NCI-H82 (cell line): ENCODE data around the gene PRDX6.
A peak's percentile ranks its signal among the peaks of the same experiment; 100 is the strongest.
"Not testable (repeated sequence)": the region's sequence is repeated elsewhere in the genome, so short reads cannot be mapped to it uniquely, and the experiment has no call there.

ENCODE experiments used
- DNase-seq: peaks from one replicate; lab custom pipeline; 2025; lab: John Stamatoyannopoulos, UW

Gene PRDX6

DNA sequence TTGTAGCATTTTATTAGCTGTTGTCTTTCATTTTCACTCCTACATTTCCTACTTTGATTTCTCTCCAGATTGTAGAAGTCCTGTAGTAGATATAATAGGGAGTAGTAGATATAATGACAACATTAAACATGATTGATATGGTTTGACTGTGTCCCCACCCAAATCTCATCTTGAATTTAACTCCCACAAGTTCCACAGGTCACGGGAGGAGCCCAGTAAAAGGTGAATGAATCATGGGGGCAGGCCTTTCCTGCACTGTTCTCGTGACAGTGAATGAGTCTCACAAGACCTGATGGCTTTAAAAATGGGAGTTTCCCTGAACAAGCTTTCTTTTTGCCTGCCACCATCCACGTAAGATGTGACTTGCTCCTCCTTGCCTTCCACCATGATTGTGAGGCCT is 7.5 kb upstream of the PRDX6 start:
- no peak for DNase-seq

DNA sequence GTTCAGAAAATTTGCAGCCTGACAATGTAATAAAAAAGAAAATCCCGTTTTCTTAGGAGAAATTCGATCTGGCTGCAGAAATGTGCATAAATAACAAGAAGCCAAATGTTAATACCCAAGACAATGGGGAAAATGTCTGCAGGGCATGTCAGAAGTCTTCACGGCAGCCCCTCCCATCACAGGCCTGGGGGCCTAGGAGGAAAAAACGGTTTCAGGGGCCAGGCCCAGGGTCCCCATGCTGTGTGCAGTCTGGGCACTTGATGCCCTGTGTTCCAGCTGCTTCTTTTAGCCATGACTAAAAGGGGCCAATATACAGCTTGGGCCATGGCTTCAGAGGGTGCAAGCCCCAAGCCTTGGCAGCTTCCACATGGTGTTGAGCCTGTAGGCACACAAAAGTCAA is 6.5 kb upstream of the PRDX6 start:
- DNase-seq = no peak

DNA sequence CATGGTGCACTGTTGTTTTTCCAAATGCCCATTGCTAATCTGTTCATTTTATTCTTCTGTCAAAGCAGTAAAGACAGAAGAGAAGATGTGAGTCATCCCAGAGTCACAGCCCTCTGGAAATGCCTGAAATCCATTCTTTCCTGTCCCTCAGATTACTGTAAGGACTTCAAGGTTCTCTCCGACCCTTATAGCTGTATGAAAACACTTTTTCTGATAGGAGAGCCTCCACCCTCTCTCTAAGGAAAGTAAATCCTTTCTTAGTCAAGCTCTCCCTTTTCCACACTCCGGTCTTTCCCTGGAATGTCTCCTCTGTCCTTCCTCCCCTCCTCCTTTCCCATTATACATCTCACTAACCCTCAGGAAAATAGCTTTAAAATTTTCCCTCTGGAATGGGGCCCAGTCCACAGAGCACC is 3.5 kb upstream of the PRDX6 start:
- DNase-seq = no peak

DNA sequence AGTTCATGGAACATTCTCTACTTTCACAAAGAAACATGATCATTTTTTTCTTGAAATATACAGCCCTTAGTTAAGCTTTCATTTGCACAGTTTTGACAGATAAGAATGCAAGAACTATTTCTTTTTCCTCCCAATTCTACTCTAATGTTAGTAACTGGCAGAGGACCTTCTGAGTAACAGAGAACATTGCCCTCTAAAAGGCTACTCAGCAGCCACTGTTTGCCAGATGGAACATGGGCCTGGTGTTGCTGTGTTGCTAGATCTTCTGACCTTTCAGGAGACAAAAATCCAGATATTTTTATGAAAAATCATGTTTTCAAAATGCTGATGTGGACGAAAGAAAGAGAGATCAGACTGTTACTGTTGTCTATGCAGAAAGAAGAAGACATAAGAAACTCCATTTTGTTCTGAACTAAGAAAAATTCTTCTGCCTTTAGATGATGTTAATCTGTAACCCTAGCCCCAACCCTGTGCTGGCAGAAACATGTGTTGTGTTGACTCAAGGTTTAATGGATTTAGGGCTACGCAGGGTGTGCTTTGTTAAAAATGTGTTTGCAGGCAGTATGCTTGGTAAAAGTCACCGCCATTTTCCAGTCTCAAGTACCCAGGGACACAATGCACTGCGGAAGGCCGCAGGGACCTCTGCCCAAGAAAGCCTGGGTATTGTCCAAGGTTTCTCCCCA is 2.9 kb upstream of the PRDX6 start:
- DNase-seq = peak; percentile 87

DNA sequence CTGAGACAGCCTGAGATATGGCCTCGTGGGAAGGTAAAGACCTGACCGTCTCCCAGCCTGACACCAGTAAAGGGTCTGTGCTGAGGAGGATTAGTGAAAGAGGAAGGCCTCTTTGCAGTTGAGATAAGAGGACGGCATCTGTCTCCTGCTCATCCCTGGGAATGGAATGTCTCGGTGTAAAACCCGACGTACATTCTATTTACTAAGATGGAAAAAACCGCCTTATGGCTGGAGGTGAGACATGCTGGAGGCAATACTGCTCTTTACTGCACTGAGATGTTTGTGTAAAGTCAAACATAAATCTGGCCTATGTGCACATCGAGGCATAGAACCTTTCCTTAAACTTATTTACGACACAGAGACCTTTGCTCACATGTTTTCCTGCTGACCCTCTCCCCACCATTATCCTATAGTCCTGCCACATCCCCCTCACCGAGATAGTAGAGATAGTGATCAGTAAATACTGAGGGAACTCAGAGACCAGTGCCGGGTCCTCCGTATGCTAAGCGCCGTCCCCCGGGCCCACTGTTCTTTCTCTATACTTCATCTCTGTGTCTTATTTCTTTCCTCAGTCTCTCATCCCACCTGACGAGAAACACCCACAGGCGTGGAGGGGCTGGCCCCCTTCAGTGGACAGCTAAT is 2.2 kb upstream of the PRDX6 start:
- DNase-seq = peak; percentile 87

DNA sequence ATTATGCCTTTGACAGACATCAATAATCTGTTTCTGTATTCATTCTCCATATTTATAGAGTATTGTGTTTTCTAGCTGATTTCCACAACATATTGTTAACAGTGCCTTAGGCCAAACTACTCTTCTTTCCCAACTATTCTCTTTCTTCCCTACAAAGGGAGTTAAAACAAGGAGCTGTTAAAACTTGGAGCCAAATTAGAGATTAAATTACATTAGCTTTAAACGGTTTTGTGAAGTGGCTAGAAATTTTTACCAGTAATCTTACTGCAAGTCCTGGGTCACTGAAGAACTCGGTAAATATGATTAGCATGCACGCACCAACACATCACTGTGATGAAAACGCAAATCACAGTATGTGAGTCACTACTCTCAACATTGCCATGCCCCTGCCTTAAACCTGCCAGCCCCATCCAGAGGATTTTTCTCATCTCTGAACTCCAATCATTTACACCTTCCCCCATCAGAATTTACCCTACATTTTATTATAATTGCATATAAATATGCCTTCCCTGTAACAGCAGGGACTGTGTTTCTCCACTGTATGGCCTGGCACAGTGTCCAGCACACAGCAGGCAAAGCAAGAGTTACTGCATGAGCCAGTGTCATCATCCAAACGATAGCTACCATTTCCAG is 1.5 kb upstream of the PRDX6 start:
- peak; percentile 70 for DNase-seq

DNA sequence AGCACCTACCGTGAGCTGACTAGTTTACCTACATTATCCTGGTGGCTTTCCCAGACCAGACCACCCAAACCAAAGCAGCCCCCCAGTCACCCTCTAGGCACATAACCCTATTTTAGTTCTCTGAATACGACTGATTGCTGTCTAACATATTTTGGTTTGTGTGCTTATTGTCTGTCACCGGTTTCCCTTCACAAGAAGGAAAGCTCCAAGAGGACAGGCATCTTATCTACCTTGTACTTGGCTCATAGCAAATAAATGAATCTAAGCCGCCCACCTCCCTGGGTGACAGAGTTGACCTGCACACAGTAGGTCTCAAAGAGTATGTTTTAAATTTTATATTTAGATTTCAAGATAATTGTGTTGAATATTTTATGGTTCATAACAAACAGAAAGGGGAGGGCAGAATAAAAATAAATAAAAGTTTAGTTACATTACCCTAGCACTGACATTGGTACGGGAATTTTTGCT is 904 bp upstream of the PRDX6 start:
- peak; percentile 51 for DNase-seq

DNA sequence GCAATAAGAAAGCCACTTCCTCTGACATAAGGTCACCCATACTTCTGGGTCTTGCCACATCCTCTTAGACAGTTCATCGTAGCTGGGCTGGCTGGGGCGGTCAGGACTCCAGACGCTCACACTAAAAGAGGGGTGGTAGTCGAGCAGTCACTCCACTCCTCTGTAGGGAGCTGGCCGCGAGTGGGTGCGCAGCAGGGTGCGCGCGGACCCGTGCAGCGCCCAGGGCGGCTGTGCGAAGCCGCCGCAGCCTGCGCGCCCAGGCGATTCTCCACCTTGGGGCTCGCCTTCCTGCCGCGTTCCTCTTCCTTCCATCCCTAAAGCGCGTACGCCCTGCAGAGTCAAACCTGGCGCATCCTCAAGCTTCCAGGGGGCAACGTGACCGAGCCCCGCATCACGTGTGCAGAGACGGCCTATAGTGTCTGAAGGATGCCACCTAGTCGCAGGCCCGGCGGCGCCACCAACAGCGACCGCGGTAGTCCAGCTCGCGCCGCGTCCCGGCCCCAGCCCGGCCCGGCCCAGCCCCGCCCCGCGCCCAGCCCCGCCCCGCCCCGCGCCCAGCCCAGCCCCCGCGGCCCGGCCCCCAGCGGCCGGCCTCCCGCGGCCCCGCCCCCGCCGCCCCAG is 360 bp upstream of the PRDX6 start:
- peak; percentile 99 for DNase-seq

DNA sequence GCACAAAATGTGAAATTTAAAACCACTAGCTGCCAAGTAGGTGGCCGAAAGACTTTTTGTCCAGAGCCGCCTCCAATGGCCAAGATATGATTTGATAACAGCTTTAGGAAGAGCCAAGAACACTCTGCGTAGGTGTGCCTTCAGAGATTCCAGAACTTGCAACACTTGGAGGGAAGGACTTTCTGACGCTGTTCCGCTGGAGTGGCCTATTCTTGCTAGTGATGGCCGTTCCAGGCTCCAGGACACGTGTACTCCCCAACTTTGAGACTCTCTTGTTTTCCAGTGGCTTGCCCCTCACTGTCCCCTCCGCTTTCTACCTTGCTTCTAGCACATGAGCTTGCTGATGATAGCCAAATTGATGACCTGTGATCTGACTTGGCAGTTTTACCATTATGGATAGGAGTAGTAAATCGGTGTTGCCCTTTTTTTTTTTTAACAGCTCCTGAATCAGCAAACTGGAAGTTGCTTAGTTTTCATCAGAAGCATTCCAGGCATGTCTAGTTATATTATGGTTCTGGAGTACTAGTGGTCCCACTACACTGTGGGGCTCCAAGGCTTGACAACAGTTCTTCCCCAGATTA is 1.0 kb downstream of the PRDX6 start:
- peak; percentile 54 for DNase-seq

DNA sequence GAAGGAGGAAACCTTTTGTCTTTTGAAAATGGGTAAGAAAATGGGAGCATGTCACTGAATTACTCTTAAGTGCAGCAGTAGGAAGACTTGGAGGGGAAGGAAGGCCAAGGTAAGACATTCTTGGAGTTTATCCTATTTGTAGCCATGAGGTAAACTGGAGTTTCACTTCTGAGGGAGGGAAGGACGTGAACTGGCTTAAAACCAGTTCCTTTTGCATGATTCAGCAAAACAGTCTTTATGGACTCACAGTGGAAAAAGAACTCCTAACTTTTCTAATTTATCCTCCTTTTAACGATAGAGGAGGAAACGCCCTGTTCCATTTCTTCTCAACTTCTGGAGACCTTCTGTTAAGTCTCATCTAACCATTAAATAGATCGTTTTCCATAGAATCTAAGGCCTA is 2.5 kb downstream of the PRDX6 start:
- DNase-seq = no peak

DNA sequence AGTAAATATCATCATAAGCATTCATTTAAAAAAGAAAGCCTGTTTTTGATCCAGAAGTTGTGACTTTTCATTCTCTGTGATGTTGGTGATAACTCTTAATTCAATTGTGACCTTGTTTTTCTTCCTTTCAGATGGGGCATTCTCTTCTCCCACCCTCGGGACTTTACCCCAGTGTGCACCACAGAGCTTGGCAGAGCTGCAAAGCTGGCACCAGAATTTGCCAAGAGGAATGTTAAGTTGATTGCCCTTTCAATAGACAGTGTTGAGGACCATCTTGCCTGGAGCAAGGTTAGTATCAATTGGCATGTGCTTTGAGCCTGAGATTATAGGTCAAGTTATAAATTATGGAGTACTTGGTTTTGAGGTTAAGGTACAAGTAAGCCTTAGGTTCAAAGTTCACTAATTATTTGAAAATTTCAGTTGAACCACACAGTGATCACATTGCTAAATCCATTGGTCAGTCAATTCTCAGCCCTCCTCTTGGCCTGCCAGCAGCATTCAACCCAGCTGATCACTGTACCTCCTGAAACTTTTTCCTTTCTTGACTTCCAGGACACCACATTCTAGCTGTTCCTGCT is 4.1 kb downstream of the PRDX6 start:
- no peak for DNase-seq

DNA sequence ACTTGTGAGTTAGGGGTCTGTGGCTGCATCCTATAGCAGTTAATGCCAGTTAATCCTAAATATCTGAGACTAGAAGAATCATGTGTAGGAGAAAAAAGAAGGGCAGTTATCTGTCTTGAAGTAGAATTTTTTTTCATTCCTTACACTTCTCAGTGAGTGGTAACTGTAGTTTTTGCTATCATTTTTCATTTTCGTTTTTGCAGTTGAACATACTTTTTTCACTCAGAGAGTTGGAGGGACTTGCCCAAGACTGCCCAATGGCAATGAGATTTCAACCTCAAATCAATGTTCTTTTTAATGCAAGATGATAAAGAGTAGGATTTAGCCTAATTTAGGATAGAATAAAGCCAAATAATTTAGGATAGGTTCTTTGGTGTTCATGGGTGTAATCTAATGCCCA is 5.5 kb downstream of the PRDX6 start:
- DNase-seq = no peak

DNA sequence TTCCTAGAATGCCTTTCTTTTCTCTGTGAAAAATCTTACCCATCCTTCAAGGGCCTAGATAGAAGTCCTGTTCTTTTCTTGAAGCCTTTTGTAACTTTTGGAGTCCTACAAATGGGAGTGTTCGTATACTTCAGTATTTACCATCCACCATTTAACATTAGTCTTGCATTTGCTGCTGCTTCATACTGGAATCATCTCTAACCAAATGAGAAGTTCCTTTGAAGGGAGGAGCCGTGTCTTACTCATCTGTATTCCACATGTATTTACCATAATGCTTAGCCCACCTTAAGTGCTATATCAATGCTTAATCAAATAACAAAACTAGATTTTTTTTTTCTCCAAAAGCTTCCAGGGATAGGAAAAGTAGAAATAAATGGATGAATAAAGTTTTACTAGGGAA is 7.1 kb downstream of the PRDX6 start:
- DNase-seq = no peak

DNA sequence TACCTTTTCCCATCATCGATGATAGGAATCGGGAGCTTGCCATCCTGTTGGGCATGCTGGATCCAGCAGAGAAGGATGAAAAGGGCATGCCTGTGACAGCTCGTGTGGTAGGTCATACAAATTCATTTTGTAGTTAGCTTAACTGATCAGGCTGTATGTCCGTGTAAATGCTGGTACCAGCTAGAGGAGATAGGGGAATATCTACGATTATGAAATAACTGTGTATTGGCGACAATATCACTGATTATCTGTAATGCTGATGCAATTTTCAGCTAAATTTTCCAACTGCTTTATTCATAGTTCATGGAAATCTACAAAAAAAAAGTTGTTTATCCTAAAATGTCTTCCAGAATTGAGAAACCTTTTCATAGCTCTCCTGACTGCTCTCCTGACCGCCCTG is 8.3 kb downstream of the PRDX6 start:
- no peak for DNase-seq

DNA sequence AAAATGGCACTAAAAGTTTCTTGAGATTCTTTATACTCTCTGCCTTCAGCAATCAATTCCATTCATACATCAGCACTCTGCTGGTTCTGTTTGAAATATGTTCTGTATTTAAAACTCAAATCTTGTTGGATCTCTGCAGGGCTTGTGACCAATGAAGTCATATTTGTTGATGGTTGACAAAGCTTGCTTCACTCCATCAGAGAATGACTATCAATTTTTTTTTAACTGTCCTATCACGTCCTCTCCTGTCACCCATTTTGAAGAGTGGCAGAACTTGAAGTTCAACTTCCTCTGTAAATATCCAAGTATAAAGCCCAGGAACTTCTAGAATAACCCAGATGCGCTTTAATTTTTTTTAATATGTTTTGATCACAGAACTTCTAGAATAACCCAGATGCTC is 10.9 kb downstream of the PRDX6 start:
- DNase-seq = no peak

DNA sequence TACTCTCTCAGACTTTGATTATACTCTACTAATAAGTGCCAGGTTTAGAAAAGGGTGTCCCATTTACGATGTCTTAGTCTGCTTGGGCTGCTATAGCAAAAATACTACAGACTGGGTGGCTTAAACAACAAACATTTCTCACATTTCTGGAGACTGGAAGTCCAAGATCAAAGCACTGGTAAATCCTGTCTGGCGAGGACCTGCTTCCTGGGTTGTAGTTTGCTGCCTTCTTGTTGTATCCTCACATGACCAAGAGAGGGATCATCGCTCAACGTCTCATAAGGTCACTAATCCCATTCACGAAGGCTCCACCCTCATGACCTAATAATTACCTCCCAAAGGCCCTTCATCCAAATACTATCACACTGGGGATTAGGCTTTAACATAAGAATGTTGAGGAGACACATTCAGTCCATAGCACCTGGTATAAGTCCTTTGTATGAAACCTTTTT is 12.0 kb downstream of the PRDX6 start:
- DNase-seq = peak; percentile 99

DNA sequence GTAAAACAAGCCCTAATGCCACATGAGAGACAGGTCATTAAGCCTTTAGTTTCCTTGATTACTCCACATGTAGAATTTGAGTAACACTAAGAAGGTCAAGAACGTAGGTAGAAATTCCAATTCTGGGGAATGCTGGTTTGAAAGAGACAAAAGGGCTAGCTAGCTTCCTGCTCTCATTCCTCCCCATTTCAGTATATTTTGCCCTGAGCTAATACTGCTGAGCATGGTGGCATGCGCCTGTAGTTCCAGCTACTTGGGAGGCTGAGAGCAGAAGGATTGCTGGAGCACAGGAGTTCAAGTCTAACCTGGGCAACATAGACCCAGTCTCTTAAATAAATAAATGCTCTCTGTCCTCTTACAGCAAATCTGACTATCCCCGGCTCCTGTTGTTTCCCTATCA is 12.8 kb downstream of the PRDX6 start:
- DNase-seq = no peak

DNA sequence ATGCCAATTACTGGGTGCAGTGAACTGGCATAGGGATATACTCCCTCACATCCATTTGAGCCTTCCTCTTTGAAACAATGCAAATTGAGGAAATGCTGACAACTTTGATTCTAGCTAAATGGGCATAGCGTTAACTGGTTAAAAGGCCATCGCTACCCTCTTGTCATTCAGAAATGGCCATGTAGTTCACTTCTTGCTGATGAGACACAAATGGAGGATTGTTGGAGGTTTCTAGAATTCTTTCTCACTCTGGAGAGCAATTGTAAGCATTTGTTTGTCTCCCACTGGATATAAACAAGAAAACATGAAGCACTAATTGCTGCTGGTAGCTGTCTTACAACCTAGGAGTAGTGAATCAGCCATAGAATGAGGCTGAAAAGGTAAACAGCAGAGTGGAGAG is 14.4 kb downstream of the PRDX6 start:
- no peak for DNase-seq

DNA sequence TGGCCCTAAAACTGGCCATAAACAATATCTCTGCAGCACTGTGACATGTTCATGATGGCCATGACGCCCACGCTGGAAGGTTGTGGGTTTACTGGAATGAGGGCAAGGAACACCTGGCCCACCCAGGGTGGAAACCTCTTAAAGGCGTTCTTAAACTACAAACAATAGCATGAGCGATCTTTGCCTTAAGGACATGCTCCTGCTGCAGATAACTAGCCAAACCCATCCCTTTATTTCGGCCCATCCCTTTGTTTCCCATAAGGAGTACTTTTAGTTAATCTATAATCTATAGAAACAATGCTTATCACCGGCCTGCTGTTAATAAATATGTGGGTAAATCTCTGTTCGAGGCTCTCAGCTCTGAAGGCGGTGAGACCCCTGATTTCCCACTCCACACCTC is 16.0 kb downstream of the PRDX6 start:
- not testable (repeated sequence) for DNase-seq

DNA sequence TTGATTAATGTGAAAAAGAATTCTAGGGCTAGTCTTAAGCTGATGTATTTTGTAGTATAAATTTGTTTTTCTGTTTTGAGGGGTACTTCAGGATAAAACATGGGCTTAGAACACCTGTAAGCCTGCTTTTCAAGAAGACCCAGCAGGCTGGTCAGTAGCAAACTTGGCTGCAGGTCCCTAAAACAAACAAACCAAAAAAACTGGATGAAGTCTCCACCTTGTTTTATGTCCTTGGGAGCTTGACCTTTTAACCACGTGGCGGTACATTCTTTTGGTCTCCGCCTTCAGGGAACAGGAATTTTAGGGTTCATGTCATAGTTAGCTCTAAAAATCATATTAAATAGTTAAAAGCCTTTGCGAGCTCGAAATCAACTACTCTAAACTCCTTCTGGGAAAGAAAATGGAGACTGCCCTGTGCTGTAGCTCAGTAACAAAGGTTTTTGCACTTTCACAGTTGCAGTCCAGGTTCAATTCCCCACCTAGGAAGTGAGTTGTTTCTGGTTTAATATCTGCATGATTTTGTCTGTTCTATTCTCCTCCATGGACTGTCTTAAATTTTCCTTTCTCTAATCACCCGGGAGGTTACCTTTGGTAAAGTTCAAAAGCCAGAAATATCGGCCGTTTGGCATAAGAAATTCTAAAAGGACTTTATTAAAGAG is 18.6 kb downstream of the PRDX6 start:
- no peak for DNase-seq

DNA sequence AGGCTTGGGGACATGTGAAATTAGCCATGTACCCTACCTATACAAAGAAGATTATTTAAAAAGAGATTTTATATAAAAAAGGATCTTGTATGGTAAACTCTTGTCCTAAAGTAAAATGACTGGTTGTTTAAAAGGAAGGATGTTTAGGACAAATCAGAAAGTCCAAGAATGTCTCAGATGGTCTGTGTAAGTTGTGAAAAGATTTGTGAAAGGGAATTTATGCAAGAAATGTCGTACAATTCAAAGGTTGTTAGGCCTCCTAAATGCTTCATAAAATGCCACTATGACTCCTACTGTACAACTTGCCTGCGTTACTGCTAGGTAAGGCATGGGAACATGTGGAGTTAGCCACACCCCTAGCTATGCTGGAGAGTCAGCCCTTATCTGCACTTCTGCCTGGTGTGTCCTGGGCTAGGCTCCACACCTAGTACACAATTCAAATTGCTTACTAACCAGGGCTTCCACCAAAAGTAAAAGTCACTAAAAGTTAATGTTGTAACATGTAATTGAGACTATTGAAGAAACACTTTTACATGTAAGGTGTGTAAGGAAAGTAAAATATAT is 19.7 kb downstream of the PRDX6 start:
- DNase-seq = no peak
